GM11168 (cell line): ENCODE measurements around the gene USP2.

Experiments
- in situ Hi-C: fragments of 300-500 bp; cut with MboI; formaldehyde crosslinking; loops from one replicate; pipeline ENCODE4 v1.12.0; 2022; ENCODE audit warnings: low sequenced_read_pairs; ENCODE audit not compliant: unreplicated experiment

Gene USP2

DNA sequence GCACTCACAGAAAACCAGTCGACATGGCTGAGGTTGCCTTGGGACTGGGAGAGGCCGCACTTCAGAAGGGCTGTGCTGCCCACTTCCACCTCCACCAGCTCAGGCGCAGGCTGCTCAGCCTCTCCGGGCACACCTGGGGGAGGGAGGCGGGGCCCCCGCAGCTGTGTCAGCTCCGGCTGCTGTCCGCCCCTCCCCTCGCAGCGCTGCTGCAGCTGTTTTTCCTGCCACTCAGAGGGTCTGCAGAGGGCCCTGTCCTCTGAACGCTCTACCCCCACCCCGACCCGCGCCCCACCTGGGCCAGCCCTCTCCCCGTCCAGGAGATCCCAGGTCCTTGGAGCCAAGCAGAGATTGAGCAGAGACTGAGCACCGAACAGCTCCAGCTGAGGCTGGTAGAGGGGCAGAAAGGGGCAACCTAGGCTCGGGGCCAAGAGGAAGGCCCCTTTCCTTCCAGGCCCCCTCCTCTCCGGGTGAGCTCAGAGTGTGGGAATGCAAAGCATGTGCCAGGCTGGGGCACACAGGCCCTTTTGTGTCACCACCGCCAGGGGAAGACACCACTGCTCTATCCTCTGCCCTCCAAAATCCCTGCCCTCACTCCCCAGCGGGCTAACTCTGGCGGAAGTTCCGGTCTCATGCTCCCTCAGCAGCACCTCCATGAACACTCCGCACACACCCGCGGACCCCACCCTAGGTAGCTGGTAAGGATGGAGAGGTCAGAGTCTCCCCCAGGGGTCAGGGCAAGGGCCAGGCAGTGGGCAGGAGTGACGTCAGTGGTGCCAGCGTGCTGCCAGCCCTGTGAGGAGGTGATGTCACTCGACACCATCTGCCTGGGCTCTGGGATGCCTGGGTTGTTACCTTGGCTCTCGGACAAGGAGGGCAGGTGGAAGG, 66.1 kb downstream of the USP2 start:
- in situ Hi-C loops = no loop called here

DNA sequence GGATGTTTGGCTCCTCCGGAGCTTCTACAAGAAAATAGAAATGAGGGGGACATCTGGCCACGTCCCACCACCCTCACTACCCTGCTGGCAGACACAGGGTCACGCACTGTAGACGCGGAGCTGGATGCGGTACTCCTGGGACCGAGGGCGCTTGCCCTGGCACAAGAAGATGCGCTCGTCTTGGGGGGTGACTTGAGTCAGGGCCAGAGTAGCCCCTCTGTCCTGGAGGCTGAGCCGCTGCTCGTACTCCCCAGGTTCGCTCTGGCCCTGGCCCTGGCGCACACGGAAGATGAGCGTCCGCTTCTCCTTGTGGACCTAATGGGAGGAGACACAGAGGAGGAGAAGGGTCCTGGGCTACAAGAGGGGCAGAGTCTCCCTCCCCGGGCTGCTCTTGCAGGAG, 66.8 kb downstream of the USP2 start:
- in situ Hi-C loops = no loop called here

DNA sequence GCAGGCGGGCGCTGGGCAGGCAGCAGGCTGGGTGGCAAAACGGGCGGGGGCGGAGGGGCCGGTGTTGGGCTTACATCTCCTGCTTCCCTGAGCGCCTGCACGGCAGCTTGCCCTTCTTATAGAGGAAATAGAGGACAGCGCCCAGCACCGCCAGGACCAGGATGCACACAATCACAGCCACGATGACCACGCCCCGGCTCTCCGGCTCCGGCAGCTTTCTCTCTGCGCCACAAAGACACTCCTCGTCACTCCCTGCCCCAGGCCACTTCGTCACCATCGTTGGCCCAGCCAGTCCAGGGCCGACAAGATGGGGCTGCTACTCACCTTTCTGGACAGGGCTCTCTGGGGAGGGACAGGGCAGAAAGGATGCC, 70.8 kb downstream of the USP2 start:
- in situ Hi-C loops = no loop called here

DNA sequence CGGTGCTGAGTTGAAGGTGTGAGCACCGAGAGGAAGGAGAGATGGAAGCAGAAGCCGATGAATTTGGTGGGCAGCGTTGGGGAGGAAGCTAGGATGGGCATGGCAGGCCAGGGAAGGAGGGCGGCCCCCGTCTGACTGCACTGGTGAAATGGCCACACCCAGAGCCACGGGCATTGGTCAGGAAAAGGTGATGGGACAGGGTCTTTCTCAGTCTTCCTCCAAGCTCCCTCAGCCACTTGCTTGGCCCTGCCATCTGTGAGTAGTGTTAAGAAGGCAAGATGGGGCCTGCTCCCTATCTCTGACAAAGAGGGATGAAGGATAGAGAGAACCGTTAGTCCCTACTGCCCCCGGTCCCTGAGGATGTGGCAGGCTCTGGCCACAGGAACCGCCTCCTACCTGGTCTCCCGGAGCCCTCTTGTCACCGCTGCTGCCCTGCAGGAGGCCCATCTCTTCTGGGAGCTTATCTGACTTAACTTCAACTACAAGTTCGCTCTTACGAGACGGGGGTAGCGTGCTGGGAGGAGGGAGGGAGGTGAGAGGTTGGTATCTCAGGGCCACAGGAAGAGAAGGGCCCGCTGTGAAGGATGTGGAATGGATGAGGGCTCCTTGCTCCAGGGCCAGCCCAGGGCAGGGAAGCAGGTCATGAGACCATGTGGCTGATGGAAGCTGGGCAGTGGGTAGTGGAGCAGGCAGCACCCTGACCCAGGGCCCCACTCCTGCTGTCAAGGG, 71.4 kb downstream of the USP2 start:
- in situ Hi-C loops = no loop called here

DNA sequence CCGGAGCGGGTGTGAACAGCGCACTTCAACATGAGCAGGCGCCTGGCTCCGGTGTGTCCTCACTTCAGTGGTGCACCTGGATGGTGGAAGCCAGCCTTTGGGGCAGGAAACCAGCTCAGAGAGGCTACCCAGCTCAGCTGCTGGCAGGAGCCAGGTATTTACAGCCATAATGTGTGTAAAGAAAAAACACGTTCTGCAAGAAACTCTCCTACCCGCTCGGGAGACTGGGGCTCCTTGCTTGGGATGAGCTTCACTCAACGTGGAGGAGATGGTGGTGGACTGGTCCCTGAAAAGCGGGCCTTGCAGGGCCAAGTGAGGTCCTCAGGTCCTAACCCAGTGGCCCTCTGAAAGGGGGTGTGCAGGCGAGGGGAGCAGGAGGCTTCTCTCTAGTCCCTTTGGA, 72.1 kb downstream of the USP2 start:
- in situ Hi-C loops = no loop called here

DNA sequence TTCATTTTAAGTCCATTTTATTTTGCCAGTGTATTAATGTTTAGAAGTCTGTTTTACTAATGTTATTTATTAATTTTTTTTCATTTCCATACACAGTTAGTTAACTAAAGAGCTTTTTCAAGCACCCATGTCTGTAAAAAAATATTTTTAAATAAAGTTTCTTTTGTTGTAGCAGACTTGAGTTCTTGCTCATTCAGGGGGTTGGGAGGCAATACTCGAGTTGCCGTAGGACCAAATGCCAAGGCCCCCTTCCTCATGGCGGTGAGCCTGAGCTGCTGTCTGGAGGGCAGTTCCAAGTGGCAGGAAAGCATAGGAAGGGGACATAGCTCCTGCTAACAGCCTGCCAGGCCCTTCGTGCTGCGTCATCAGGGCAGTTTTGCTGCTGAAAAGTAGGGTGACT, 73.5 kb downstream of the USP2 start:
- in situ Hi-C loops = no loop called here

DNA sequence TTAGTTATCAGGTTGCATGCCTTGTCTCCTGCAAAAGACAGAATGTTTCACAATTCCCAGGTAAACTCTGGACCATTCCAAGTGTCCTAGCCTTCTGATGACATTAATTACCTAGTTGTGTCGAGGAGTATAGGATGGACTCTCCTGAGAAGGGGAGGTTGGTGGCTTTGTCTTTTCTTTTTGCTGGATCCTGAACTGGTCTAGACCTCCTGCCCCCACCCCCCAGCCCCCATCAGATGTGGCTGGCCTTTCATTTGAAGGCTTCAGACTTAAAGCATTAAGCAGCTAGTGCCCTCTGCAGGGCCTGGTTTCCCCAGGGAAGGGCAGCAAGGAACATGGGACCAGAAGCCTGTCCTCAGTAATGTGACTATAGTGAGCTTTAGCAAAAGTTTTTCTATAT, 74.3 kb downstream of the USP2 start:
- in situ Hi-C loops = no loop called here

DNA sequence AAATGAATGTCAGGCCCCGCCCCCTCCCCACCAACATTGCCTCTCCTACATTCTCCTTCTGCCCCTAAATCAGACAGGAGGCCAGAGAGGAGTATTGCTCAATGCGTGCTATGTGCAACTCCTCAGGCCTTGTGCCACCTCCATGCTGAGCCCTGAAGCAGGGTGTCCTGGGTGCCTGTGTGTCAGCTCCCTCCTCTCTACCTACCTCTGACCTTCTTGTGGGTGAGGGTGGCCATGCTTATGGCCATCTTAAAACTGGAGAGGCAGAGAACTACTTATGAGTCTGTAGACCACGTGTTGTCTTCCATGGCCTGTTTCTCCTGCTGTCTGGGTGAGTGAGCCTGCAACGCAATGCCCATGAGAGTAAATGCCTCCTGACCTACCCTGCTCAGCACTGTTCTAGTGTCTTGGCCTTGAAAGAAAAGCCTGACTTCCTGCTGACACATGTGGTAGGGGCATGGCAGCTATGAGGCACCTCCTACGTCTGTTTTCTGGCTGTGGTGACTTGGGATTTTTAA, 75.1 kb downstream of the USP2 start:
- in situ Hi-C loops = no loop called here

DNA sequence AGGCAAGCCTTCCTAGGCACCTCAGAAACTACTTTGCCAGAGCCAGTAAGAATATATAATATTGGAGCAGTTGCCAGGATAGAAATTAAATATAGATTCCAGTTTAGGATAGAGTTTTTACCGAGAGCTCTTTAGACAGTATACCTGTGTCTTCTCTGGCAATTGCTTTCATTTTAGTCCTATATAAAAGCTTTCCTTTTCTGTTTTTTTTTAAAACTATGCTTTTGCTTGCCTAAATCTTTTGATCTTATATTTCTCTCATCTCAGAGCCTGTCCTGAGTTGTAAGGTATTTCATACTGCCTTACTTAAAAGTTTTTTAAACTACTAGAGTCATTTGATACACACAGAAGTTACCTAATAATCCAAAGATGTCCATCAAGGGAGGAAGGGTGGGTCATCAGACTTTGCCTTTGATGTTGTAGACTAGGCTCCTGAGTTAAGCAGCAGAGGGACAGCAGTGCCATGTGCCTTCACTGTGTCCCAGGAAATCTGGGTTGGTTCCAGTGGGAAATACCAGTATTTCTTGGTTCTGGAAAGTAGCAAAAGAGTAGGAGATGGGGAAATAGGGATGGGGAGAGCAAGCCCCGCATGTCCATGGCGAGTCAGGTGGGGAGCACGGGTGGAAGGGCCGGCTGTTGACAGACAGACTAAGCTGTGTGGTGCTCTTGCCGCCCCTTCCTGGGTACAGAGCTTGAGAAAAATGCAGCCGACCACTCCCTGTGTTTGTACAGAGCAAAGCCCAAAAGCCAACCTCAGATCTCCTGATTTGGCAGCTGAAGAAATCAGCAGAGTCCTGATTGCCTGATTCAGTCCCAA, 75.7 kb downstream of the USP2 start:
- in situ Hi-C loops = no loop called here
